H9 (cell line): ENCODE results near the gene TSPAN4. TPM values are rescaled to one million over a fixed set of nuclear protein-coding genes. Genes with fewer than 3 reads are reported as not detected.

Source experiments
- DNase-seq: peaks from one replicate; pipeline ENCODE4 v3.0.0-alpha.2; 2017
- H2AFZ ChIP-seq: one replicate; pipeline ENCODE4 v1.6.1; 2013; ENCODE audit warnings: mild to moderate bottlenecking, low read length, control low read depth, moderate library complexity
- H2AK5ac ChIP-seq: 2 replicates; pipeline ENCODE4 v1.6.1; 2013; ENCODE audit warnings: low read length, control low read depth, mixed read lengths; ENCODE audit not compliant: insufficient read length
- H2BK120ac ChIP-seq: one replicate; pipeline ENCODE4 v1.6.1; 2013; ENCODE audit warnings: low read depth, mild to moderate bottlenecking, low read length, control low read depth, inconsistent platforms; ENCODE audit not compliant: poor library complexity, severe bottlenecking
- H2BK12ac ChIP-seq: 2 replicates; pipeline ENCODE4 v1.6.1; 2013; ENCODE audit warnings: low read length, control low read depth, mixed read lengths, low read depth; ENCODE audit not compliant: insufficient read length
- H2BK15ac ChIP-seq: 2 replicates; pipeline ENCODE4 v1.6.1; 2013; ENCODE audit warnings: low read depth, low read length, control low read depth
- H2BK20ac ChIP-seq: one replicate; pipeline ENCODE4 v1.6.1; 2013; ENCODE audit warnings: low read depth, mild to moderate bottlenecking, low read length, control low read depth, inconsistent platforms; ENCODE audit not compliant: poor library complexity, severe bottlenecking
- H2BK5ac ChIP-seq: 2 replicates; pipeline ENCODE4 v1.6.1; 2013; ENCODE audit warnings: low read length, control low read depth, mixed read lengths; ENCODE audit not compliant: insufficient read length
- H3K14ac ChIP-seq: 2 replicates; pipeline ENCODE4 v1.6.1; 2013; ENCODE audit warnings: low read length, control low read depth; ENCODE audit not compliant: insufficient read depth
- H3K18ac ChIP-seq: 2 replicates; pipeline ENCODE4 v1.6.1; 2013; ENCODE audit warnings: low read depth, mild to moderate bottlenecking, mixed read lengths, low read length, control low read depth; ENCODE audit not compliant: insufficient read length
- H3K23ac ChIP-seq: 2 replicates; pipeline ENCODE4 v1.6.1; 2013; ENCODE audit warnings: low read length, control low read depth, mixed read lengths, low read depth; ENCODE audit not compliant: insufficient read length
- H3K23me2 ChIP-seq: 2 replicates; pipeline ENCODE4 v1.6.1; 2013; ENCODE audit warnings: low read depth, mild to moderate bottlenecking, mixed read lengths, low read length, control low read depth; ENCODE audit not compliant: insufficient read length, poor library complexity, severe bottlenecking
- H3K27ac ChIP-seq: 2 replicates; pipeline ENCODE4 v1.5.1; 2013; ENCODE audit warnings: low read length, control low read depth, mixed read lengths, low read depth; ENCODE audit not compliant: insufficient read length
- H3K27me3 ChIP-seq: 2 replicates; pipeline ENCODE4 v1.6.1; 2013; ENCODE audit warnings: low read length, control low read depth, inconsistent platforms; ENCODE audit not compliant: insufficient read depth
- H3K4ac ChIP-seq: 2 replicates; pipeline ENCODE4 v1.6.1; 2013; ENCODE audit warnings: low read depth, mild to moderate bottlenecking, control low read depth, inconsistent platforms, low read length, moderate library complexity
- H3K4me1 ChIP-seq: 2 replicates; pipeline ENCODE4 v1.6.1; 2013; ENCODE audit warnings: low read length, control low read depth, inconsistent platforms; ENCODE audit not compliant: insufficient read depth
- H3K4me2 ChIP-seq: 2 replicates; pipeline ENCODE4 v1.6.1; 2013; ENCODE audit warnings: low read length, control low read depth, mixed read lengths; ENCODE audit not compliant: insufficient read length, insufficient read depth
- H3K56ac ChIP-seq: 2 replicates; pipeline ENCODE4 v1.6.1; 2013; ENCODE audit warnings: low read depth, mild to moderate bottlenecking, mixed read lengths, low read length, control low read depth; ENCODE audit not compliant: insufficient read length
- H3K79me1 ChIP-seq: 2 replicates; pipeline ENCODE4 v1.6.1; 2013; ENCODE audit warnings: low read depth, mild to moderate bottlenecking, moderate library complexity, low read length, control low read depth, inconsistent platforms; ENCODE audit not compliant: insufficient read depth, poor library complexity, severe bottlenecking
- H3K79me2 ChIP-seq: 2 replicates; pipeline ENCODE4 v1.6.1; 2013; ENCODE audit warnings: low read length, control low read depth, inconsistent platforms; ENCODE audit not compliant: insufficient read depth
- H3K9ac ChIP-seq: 2 replicates; pipeline ENCODE4 v1.6.1; 2013; ENCODE audit warnings: low read length, control low read depth, mixed read lengths; ENCODE audit not compliant: insufficient read length; ENCODE audit errors: extremely low read depth
- H3K9me3 ChIP-seq: one replicate; pipeline ENCODE4 v1.6.1; 2013; ENCODE audit warnings: low read depth, low read length, inconsistent platforms; ENCODE audit not compliant: control insufficient read depth
- H3T11ph ChIP-seq: one replicate; pipeline ENCODE4 v1.6.1; 2013; ENCODE audit warnings: mild to moderate bottlenecking, low read length, control low read depth, inconsistent platforms
- H4K20me1 ChIP-seq: one replicate; pipeline ENCODE4 v1.6.1; 2013; ENCODE audit not compliant: control insufficient read depth, insufficient read length, insufficient read depth
- H4K5ac ChIP-seq: 2 replicates; pipeline ENCODE4 v1.6.1; 2013; ENCODE audit warnings: low read depth, mild to moderate bottlenecking, mixed read lengths, low read length, control low read depth; ENCODE audit not compliant: insufficient read length
- H4K8ac ChIP-seq: replicated peaks from 2 replicates; pipeline ENCODE4 v1.6.1; 2013; ENCODE audit warnings: low read length, control low read depth, mixed read lengths, low read depth; ENCODE audit not compliant: insufficient read length
- H4K91ac ChIP-seq: 2 replicates; pipeline ENCODE4 v1.6.1; 2013; ENCODE audit warnings: low read depth, mild to moderate bottlenecking, moderate library complexity, mixed read lengths, low read length, control low read depth; ENCODE audit not compliant: insufficient read length
- H3K27ac Mint-ChIP-seq, 3 experiments: 2 replicates in 2 of 3; 3 replicates in 1 of 3; pipeline ENCODE4 v1.8.0; 2020 to 2021; ENCODE audit warnings: mixed read lengths in 3 of 3, mild to moderate bottlenecking in 1 of 3, moderate library complexity in 1 of 3
- H3K27me3 Mint-ChIP-seq: 2 replicates; pipeline ENCODE4 v1.8.0; 2021; ENCODE audit warnings: low read depth, mild to moderate bottlenecking, moderate library complexity, mixed read lengths
- H3K36me3 Mint-ChIP-seq, 3 experiments: 2 replicates in 2 of 3; 3 replicates in 1 of 3; pipeline ENCODE4 v1.8.0; 2020 to 2021; ENCODE audit warnings: low read depth in 3 of 3, mixed read lengths in 3 of 3; ENCODE audit not compliant: insufficient read depth in 1 of 3
- H3K4me1 Mint-ChIP-seq, 2 experiments: 2 replicates each; pipeline ENCODE4 v1.8.0; 2020; ENCODE audit warnings: mixed read lengths in 2 of 2
- H3K4me3 Mint-ChIP-seq, 2 experiments: 2 replicates in 1 of 2; 3 replicates in 1 of 2; pipeline ENCODE4 v1.8.0; 2020 to 2021; ENCODE audit warnings: mild to moderate bottlenecking in 2 of 2, mixed read lengths in 2 of 2, moderate library complexity in 1 of 2
- H3K9me3 Mint-ChIP-seq, 2 experiments: 2 replicates in 1 of 2; 3 replicates in 1 of 2; pipeline ENCODE4 v1.8.0; 2020; ENCODE audit warnings: mild to moderate bottlenecking in 2 of 2, mixed read lengths in 2 of 2, moderate library complexity in 1 of 2
- CTCF ChIP-seq: fragments of 200-600 bp; sonication (generic); conservative IDR thresholded peaks from 3 replicates; pipeline ENCODE4 v1.8.0; 2021; ENCODE audit warnings: antibody characterized with exemption, mild to moderate bottlenecking
- WGBS: extraction: QIAGEN DNeasy Blood & Tissue Kit; methylation state at CpG from one replicate; pipeline ENCODE4 v1.1.7; 2013; ENCODE audit warnings: missing lambda C conversion rate, low lambda C conversion rate, mixed read lengths; ENCODE audit not compliant: insufficient read length; ENCODE audit errors: extremely low coverage; 5-methylcytosine and 5-hydroxymethylcytosine counted together
- total RNA-seq: library from RNA; stranded (reverse); gene quantifications from 2 replicates; pipeline ENCODE4 v1.2.1, GENCODE V29; 2021

TSPAN4 gene
- total RNA-seq, 1 experiment from 2014 or later: 64.6 TPM

- DNase-seq: no peak
- Mint-ChIP-seq H3K27me3 (no peaks in the 10 kb centered on the region), H3K36me3 (peaks cover 0 to 16% (median 3%) of the 10 kb centered on the region in 3 experiments; a peak in 2 of 7 replicates), H3K4me1 (peaks cover 16 to 32% of the 10 kb centered on the region in 2 experiments), H3K4me3 (no peak overlapping the region), H3K9me3 (no peaks in the 10 kb centered on the region), H3K27ac (no peak overlapping the region)
- Histone ChIP-seq H3K23ac (no peak overlapping the region), H4K5ac (no peak overlapping the region), H3K14ac (no peak overlapping the region), H3K4me1 (no peaks in the 10 kb centered on the region; the same call in 1 of the 2 replicates), H2AK5ac (no peak overlapping the region), H3K9me3 (no peaks in the 10 kb centered on the region), H2BK20ac (no peak overlapping the region), H3K27me3 (no peaks in the 10 kb centered on the region), H2BK15ac (no peak overlapping the region), H4K20me1 (peaks cover 2% of the 10 kb centered on the region), H3K27ac (no peak overlapping the region), H3K4me2 (no peak overlapping the region), H4K91ac (no peak overlapping the region), H2BK120ac (no peak overlapping the region), H4K8ac (no peak overlapping the region), H3K23me2 (peaks cover 12% of the 10 kb centered on the region), H3K9ac (no peak overlapping the region), H2BK5ac (no peak overlapping the region), H3K79me1 (no peaks in the 10 kb centered on the region), H3K56ac (no peak overlapping the region), H3K79me2 (no peaks in the 10 kb centered on the region), H3K4ac (no peak overlapping the region), H2AFZ (no peak overlapping the region), H3K18ac (no peak overlapping the region), H3T11ph (no peak overlapping the region), H2BK12ac (no peak overlapping the region)
- WGBS: no CpG with 5 or more reads among the region's 31 CpGs
- TF ChIP-seq CTCF: no peak
These were observed 48.5 kb upstream of the TSPAN4 start for GRCh38 chr11:794013-794765.
